NCI-H774 (cell line): Measurements from ENCODE around the gene EDA.
"Not testable (repeated sequence)": the region's sequence is repeated elsewhere in the genome, so short reads cannot be mapped to it uniquely, and the experiment has no call there.

Experiments
- DNase-seq: peaks from one replicate; lab custom pipeline; 2025; lab: John Stamatoyannopoulos, UW

The EDA gene

GRCh38 chrX:69959712-69960111 is 343.8 kb downstream of the EDA start:
- no peak for DNase-seq

- DNase-seq = no peak
Measured at GRCh38 chrX:69961365-69962072, 345.6 kb downstream of the EDA start.

GRCh38 chrX:69968950-69969349 is 353.0 kb downstream of the EDA start:
- no peak for DNase-seq

GRCh38 chrX:69969460-69969859 is 353.5 kb downstream of the EDA start:
- no peak for DNase-seq

- no peak for DNase-seq
Measured at GRCh38 chrX:69987691-69988090, 371.8 kb downstream of the EDA start.

GRCh38 chrX:69988955-69989394 is 373.1 kb downstream of the EDA start:
- no peak for DNase-seq

- DNase-seq = no peak
Measured at GRCh38 chrX:69991685-69992084, 375.8 kb downstream of the EDA start.

GRCh38 chrX:69993494-69993893 is 377.6 kb downstream of the EDA start:
- no peak for DNase-seq

- no peak for DNase-seq
Measured at GRCh38 chrX:69995362-69996112, 379.6 kb downstream of the EDA start.

- DNase-seq = no peak
Measured at GRCh38 chrX:69996113-69996468, 380.2 kb downstream of the EDA start.

- not testable (repeated sequence) for DNase-seq
Measured at GRCh38 chrX:69998299-69998698, 382.4 kb downstream of the EDA start.

- no peak for DNase-seq
Measured at GRCh38 chrX:70001269-70001668, 385.4 kb downstream of the EDA start.

GRCh38 chrX:70001708-70002341 is 385.9 kb downstream of the EDA start:
- no peak for DNase-seq

GRCh38 chrX:70007946-70008345 is 392.0 kb downstream of the EDA start:
- DNase-seq = no peak

GRCh38 chrX:70009049-70009448 is 393.1 kb downstream of the EDA start:
- no peak for DNase-seq

GRCh38 chrX:70009970-70010369 is 394.1 kb downstream of the EDA start:
- DNase-seq = no peak

- no peak for DNase-seq
Measured at GRCh38 chrX:70012756-70013155, 396.8 kb downstream of the EDA start.

- DNase-seq = no peak
Measured at GRCh38 chrX:70013466-70014381, 397.8 kb downstream of the EDA start.

GRCh38 chrX:70016513-70016912 is 400.6 kb downstream of the EDA start:
- DNase-seq = no peak

- no peak for DNase-seq
Measured at GRCh38 chrX:70022616-70023015, 406.7 kb downstream of the EDA start.

- DNase-seq = no peak
Measured at GRCh38 chrX:70025464-70025863, 409.6 kb downstream of the EDA start.
